Activated CD8-positive, alpha-beta memory T cell treated with anti-CD3 and anti-CD28 coated beads, Interleukin-2, amount 50 U/mL, for 48 hours (primary cell): ENCODE measurements around the gene CATSPERZ.

Experiments used
- DNase-seq: peaks from one replicate; pipeline ENCODE4 v3.0.0-alpha.2; 2020

The CATSPERZ gene

DNA sequence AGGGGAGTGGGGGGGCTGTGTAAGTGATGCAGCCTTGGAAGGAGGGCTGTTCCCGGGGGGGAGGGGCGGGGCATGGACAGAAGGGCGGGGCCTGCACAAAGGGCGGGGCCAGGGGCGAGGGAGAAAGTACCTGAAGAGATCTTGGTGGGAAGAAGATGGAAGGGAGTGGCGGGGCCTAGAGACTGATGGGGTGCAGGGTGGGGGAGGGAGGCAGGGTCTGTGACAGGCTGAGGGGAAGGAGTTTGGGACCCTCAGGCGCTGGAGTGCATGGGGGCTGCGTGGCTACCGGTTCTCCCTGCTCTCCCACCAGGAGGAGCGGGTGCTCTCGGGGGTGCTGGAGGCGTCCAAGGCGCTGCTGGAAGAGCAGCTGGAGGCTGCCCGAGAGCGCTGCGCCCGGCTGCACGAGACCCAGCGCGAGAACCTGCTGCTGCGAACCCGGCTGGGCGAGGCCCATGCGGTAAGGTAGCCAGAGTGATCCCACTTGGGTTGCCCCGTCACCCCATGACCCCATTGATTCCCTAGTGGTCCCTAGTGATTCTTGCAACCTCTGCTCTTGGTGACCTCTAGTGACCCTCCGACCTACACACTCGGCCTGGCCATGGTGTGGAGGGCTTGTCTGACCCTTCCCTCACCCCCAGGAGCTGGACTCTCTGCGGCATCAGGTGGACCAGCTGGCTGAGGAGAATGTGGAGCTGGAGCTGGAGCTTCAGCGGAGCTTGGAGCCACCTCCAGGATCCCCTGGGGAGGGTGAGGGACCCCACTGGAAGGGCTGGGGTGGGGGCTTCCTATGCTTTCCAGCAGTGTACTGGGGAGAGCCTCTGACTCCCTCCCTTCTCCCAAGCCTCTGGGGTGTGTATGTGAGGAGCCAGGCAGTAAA lies 42.9 kb downstream of the CATSPERZ start:
- no peak for DNase-seq

DNA sequence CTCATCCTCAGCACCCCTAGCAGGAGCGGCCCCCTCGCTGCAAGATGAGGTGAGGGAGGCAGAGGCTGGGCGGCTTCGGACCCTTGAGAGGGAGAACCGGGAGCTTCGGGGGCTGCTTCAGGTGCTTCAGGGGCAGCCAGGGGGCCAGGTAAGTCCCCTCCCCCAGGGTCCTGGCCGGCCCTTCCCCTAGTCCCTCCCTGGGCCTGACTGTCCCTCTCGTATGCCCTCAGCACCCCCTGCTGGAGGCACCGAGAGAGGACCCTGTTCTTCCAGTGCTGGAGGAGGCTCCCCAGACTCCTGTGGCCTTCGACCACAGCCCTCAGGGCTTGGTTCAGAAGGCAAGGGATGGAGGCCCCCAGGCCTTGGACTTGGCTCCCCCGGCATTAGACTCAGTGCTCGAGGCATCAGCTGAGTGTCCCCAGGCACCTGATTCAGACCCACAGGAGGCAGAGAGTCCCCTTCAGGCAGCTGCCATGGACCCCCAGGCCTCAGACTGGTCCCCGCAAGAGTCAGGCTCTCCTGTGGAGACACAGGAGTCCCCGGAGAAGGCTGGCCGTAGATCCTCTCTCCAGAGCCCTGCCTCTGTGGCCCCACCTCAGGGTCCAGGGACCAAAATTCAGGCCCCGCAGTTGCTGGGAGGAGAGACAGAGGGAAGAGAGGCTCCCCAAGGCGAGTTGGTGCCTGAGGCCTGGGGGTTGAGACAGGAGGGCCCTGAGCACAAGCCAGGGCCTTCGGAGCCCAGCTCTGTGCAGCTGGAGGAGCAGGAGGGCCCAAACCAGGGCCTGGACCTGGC lies 43.8 kb downstream of the CATSPERZ start:
- no peak for DNase-seq

DNA sequence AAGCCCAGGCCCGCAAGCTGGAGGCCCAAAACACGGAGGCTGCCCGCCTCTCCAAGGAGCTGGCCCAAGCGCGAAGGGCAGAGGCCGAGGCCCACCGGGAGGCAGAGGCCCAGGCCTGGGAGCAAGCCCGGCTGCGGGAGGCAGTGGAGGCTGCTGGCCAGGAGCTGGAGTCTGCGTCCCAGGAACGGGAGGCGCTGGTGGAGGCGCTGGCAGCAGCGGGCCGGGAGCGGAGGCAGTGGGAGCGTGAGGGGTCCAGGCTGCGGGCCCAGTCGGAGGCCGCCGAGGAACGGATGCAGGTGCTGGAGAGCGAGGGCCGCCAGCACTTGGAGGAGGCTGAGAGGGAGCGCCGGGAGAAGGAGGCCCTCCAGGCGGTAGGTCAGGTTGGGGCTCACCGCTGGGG lies 44.6 kb downstream of the CATSPERZ start:
- no peak for DNase-seq

DNA sequence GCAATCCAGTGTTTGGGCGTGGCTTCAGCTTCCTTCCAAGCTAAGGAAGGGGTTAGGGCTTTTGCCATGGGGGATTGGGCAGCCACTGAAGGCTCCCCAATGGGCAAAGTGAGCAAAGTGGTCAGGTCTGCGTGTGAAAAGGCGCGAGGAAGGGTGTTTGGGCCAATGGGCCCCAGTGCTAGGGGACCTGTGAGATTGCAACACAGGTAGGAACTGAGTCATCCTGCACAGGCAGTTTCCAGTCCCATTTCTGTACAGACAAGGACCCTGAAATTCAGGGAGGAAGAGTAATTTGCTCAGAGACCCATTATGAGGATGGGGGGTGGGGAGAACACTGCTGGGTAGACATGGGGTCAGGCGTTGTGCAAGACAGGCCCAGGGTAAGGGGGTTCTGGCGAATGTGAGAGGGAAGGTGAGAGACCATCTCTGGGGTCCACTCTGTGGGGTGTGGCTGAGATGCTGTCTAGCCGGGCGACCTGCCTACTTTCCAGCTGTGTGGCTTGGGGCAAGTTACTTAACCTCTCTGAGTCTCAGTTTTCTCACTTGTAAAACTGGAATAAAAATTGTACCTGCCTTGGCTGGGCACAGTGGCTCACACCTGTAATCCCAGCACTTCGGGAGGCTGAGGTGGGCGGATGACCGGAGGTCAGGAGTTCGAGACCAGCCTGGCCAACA lies 47.2 kb downstream of the CATSPERZ start:
- no peak for DNase-seq

DNA sequence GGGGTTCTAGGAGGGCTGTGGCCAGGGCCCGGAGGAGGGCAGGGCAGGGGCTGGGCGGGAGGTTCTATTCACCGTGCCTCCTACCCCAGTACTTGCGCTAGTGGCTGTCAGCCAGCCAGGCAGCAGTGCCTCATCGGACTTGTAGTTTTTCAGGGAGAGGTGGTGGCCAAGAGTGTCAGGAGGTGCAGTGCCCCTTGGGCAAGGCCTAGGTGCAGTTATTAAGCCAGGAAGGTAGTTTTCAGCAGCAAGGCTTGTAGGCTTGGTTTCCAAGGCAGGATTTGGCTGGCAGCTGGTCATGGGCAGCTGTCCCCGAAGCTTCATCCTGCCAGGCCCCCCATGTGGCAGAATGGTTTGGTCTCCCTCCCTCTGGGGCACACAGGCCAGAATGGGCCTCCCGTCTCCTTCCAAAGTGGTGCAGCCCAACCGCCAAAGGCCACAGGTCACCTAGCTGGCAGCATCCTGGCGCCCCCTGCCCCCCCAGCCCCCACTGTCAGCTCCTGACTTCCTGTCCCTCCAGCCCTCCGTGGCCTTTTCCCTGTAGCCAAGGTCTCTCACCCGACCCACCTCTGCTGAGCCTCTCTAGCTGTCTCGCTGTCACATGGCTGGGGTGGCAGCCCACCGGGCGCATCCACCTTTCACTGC lies 48.3 kb downstream of the CATSPERZ start:
- no peak for DNase-seq

DNA sequence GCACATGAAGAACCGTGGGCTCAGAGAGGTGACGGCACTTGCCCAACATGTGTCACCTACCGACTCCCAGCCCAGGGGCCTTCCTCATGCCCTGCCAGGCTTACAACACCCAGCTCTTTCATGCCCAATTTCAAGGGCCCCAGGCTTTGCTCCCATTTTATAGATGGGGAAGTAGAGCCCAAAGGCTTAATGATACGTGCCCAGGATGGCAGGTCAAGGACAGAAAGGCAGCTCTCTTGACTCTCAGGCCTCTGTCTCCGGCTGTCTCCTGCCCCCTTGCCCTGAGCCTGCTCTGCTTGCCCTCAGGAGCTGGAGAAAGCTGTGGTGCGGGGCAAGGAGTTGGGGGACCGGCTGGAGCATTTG lies 48.8 kb downstream of the CATSPERZ start:
- no peak for DNase-seq

DNA sequence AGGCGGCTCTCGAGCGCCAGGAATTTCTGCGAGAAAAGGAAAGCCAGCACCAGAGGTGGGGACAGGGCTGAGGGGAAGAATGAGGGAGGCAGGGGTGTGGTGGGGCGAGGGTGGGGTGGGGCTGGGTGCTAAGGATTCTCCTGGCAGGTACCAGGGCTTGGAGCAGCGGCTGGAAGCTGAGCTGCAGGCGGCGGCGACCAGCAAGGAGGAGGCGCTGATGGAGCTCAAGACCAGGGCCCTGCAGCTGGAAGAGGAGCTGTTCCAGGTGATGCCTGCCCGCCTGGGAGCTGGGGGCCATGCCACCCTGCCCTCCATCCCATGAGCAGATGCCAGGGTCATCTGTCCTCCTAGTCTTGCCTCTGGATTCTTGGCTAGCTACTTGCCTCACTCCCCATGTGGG lies 49.2 kb downstream of the CATSPERZ start:
- DNase-seq: no peak

DNA sequence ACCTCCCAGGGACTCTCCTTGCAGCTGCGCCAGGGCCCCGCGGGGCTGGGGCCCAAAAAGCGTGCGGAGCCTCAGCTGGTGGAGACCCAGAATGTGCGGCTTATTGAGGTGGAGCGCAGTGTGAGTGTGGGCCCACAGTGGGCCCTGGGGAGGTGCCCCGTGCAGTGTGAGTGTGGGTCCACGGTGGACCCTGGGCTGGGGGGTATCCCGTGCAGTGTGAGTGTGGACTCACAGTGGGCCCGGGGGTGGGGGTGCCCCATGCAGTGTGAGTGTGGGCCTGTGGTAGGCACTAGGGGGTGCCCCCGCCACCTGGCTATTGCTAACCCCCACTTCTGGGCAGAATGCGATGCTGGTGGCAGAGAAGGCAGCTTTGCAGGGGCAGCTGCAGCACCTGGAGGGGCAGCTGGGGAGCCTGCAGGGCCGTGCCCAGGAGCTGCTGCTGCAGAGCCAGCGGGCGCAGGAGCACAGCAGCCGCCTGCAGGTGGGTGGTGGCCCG lies 51.0 kb downstream of the CATSPERZ start:
- no peak for DNase-seq

DNA sequence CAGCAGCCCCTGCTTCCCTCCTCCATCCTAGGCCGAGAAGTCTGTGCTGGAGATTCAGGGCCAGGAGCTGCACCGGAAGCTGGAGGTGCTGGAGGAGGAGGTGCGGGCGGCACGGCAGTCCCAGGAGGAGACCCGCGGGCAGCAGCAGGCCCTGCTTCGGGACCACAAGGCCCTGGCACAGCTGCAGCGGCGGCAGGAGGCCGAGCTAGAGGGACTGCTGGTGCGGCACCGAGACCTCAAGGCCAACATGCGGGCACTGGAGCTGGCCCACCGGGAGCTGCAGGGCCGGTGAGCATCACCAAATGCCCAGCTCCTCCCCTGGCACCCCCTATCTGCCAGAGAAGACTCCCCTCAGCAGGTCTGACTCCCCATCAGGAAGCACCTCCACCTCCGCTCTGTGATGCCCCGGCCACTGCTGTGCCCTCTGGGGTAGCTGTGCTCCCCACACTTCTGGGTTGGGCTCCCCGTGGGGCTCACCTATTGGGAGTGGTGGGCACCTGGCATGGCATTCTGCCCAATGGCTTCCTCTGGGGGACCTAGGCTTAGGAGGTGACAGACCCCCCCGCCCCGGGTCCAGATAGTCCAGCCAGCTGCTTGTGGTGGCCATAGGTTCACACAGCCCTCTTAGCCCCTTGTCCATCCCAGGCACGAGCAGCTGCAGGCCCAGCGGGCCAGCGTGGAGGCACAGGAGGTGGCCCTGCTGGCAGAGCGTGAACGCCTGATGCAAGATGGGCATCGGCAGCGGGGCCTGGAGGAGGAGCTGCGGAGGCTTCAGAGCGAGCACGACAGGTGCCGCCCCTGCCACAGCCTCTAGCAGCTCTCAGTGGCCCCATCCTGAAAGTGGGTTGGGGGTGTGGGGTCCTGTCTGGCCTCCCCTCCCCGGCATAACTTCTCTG lies 52.2 kb downstream of the CATSPERZ start:
- no peak for DNase-seq

DNA sequence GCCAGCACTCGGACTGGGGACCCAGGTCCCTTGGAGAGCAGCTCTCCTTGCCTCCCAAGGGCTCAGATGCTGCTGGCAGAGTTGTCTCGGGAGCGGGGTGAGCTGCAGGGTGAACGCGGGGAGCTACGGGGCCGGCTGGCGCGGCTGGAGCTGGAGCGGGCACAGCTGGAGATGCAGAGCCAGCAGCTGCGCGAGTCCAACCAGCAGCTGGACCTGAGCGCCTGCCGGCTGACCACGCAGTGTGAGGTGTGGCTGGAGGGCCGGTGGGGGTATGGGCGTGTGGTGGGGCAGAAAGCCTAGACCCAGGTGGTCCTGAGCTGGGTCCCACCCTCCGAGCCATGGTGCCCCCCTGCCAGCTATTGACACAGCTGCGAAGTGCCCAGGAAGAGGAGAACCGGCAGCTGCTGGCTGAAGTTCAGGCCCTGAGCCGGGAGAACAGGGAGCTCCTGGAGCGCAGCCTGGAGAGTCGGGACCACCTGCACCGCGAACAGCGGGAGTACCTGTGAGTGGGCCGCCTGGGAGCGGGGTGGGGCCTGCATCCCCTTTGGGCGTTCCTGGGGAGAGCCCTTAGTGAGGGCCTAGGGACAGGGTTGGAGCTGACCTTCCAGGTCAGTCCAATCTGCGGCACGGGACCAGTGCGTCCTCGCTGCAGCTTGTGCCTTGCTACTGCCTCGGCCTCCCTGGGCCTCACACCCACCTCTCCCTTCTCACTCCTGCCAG lies 53.0 kb downstream of the CATSPERZ start:
- DNase-seq: no peak

DNA sequence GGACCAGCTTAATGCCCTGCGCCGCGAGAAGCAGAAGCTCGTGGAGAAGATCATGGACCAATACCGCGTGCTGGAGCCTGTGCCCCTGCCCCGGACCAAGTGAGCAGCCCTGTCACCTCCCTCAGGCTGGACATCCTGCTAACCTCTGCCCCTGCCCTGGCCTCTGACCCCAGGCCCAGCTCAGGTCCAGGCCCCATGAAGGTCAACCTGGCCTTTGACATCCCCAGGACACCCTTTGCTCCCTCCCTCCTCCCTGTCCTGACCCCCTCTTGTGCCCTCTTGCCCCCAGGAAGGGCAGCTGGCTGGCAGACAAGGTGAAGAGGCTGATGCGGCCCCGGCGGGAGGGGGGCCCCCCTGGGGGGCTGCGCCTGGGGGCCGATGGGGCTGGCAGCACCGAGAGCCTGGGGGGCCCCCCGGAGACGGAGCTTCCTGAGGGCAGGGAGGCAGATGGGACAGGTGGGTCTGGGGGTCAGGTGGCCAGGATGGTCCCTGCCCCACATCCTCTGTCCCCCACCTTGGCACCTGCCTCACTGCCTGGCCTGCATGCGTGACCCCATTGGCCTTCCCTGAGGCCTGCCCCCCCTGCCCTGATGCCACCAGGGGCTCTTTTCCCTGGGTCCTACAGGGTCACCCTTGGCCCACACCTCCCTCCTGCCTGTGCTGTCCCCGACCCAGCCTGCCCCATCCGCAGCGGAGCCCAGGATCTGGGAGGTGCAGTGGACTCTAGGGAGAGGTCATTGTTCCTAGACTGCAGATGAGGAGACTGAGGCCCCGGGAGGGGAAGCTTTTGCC lies 53.8 kb downstream of the CATSPERZ start:
- DNase-seq: no peak
